GM21717 (cell line): ENCODE data around the gene TMTC1.
"Not testable (repeated sequence)": the region's sequence is repeated elsewhere in the genome, so short reads cannot be mapped to it uniquely, and the experiment has no call there.

Source experiments
- ATAC-seq: cut with Tn5 transposase; IDR thresholded peaks from one replicate; pipeline ENCODE4 v1.9.1; 2021; ENCODE audit warnings: mild to moderate bottlenecking, moderate library complexity; ENCODE audit not compliant: unreplicated experiment

Gene TMTC1

GRCh38 chr12:29783773-29784666, at the start of gene TMTC1:
TSS of gene TMTC1 (minus strand) at chr12:29783942. CDS start at chr12:29783751, 191 bp downstream.
- ATAC-seq = no peak

DNA sequence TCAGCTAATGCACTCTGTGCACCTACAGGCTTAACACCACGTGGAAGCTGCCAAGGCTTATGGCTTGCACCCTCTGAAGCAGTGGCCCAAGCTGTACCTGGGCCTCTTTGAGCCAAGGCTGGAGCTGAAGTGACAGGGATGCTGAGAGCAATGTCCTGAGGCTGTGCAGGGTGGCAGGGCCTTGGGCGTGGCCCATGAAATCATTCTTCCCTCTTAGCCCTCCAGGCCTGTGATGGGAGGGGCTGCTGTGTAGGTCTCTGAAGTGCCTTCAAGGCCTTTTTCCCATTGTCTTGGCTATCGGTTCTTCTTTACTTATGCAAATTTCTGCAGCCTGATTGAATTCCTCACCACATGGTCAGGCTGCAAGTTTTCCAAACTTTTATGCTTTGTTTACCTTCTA, 47.4 kb upstream of the TMTC1 start:
- ATAC-seq = no peak

DNA sequence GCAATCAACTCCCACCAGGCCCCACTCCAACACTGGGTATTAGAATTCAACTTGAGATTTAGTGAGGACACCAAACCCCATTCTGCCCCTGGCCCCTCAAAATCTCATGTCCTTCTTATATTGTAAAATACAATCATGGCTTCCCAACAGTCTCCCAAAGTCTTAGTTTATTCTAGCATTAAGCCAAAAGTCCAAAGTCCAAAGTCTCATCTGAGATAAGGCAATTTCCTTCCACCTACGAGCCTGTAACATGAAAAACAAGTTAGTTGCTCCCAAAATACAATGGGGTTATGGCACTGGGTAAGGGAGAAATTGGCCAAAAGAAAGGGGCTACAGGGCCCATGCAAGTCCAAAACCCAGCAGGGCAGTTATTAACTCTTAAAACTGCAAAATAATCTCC, 46.6 kb upstream of the TMTC1 start:
- ATAC-seq = no peak

GRCh38 chr12:29818916-29819623, 35.3 kb upstream of the TMTC1 start:
- no peak for ATAC-seq

GRCh38 chr12:29816874-29817725, 33.4 kb upstream of the TMTC1 start:
- no peak for ATAC-seq

DNA sequence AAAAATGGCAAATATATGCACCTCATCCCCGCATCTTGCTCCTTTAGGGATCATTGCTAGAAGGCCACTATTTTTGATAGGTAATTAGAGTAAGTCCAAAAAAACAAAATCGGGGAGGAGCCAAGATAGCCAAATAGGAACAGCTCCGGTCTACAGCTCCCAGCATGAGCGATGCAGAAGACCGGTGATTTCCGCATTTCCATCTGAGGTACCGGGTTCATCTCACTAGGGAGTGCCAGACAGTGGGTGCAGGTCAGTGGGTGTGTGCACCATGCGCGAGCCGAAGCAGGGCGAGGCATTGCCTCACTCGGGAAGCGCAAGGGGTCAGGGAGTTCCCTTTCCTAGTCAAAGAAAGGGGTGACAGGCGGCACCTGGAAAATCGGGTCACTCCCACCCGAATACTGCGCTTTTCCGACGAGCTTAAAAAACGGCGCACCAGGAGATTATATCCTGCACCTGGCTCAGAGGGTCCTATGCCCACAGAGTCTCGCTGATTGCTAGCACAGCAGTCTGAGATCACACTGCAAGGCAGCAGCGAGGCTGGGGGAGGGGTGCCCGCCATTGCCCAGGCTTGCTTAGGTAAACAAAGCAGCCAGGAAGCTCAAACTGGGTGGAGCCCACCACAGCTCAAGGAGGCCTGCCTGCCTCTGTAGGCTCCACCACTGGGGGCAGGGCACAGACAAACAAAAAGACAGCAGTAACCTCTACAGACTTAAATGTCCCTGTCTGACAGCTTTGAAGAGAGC, 26.0 kb upstream of the TMTC1 start:
- not testable (repeated sequence) for ATAC-seq

- ATAC-seq = no peak
Measured at GRCh38 chr12:29807129-29807528, 23.4 kb upstream of the TMTC1 start.

- ATAC-seq = no peak
Measured at GRCh38 chr12:29804019-29804418, 20.3 kb upstream of the TMTC1 start.

DNA sequence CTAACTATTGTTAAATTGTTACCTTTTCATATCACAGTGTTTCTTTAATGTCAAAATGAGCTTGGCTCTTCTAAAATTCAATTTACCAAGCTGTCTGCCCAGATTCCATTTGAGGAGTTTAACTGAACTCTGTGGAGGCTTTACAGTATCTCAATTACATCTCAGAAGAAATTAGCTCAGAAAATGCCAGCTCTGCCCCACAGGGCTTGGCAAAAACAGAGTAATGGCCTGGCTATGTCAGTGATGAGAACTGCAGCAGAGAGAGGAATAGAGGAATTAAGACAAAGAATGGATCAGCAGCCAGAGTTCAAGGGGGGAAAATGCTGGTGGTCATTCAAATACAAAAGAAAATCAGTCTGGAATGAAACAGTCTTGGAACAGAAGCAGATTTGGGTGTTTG, 15.8 kb upstream of the TMTC1 start:
- ATAC-seq = no peak

GRCh38 chr12:29797565-29798355, 14.0 kb upstream of the TMTC1 start:
- no peak for ATAC-seq

- no peak for ATAC-seq
Measured at GRCh38 chr12:29796823-29797263, 13.1 kb upstream of the TMTC1 start.

DNA sequence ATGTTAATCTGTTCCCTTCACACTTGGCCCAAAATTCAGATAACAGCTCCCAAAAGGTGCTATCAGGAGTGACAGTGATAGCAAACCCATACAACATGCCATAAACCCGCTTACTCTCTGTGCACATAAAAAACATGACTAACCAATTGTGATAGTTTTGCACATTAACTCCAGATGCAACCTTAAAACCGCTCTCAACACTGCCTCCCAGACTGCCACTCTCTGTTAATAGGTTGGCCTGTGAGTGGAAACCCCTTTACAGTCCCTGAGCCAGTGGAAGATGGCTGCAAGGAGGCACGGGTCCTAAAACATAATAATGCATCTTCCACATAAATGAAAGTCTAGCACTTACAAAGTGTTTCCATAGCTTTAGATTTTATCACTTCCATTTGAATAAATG, 12.0 kb upstream of the TMTC1 start:
- ATAC-seq = no peak

DNA sequence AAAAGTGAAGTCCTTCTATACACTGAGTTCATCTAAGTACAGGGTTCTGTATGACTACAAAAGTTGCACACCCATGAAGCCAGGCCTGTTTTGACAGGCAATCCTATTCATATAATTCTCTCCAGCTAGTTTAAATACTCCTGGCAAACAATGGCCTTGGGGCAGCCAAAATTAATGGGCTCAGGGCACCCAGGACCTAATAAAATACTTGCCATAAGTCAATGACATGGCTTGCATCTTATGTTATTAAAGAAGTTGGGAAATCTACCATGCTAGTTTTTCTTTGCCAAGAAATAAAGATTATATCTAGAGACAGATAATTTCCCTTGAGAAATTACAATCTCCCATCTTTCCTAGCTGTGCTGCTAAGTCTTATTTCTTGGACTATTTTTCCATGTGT, 11.1 kb upstream of the TMTC1 start:
- ATAC-seq = no peak

GRCh38 chr12:29792853-29793252, 9.1 kb upstream of the TMTC1 start:
- ATAC-seq = no peak

DNA sequence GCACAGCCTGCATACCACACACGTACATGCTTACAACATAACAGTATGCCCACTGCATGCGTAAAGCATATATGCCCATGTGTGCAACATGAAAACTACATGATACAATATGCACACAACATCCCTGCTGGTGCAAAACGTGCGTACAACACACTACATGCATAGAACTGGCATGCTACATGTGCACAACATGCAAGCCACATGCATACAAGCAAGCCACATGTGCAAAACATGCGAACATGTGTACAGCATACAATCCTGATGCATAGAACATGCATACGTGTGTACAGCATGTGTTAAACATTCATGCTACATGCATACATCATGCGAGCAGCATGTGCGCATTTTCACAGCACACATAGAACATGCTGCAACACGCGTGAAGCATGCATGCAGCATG, 8.4 kb upstream of the TMTC1 start:
- no peak for ATAC-seq

GRCh38 chr12:29782871-29783772, 620 bp downstream of the TMTC1 start:
- ATAC-seq = peak; percentile 8

GRCh38 chr12:29782285-29782870, 1.4 kb downstream of the TMTC1 start:
- peak; percentile 76 for ATAC-seq

- peak; percentile 55 for ATAC-seq
Measured at GRCh38 chr12:29781705-29782266, 2.0 kb downstream of the TMTC1 start.
